Measurements from ENCODE around the gene IQSEC1.

IQSEC1 gene

DNA sequence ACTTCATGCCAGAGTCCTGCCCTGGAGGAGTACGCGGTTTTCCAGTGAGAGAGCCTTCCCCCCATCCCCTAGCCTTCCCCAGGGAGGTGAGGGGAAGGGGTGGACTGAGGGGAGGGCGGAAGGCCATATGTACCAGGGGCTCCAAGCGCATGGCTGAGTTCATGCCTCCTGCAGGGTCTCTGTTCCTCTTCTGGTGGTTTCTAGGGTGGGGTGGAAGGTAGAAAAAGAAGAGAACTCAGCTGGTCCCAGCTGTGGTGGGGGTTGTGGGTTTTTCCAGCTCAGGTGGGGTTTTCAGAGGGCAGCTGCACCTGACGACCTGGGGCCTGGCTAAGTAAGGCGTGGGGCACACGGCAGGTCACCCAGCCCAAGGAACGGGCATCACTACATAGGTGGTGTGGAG is 10.7 kb upstream of the IQSEC1 start:
- TF ChIP-seq, protein P1, sequence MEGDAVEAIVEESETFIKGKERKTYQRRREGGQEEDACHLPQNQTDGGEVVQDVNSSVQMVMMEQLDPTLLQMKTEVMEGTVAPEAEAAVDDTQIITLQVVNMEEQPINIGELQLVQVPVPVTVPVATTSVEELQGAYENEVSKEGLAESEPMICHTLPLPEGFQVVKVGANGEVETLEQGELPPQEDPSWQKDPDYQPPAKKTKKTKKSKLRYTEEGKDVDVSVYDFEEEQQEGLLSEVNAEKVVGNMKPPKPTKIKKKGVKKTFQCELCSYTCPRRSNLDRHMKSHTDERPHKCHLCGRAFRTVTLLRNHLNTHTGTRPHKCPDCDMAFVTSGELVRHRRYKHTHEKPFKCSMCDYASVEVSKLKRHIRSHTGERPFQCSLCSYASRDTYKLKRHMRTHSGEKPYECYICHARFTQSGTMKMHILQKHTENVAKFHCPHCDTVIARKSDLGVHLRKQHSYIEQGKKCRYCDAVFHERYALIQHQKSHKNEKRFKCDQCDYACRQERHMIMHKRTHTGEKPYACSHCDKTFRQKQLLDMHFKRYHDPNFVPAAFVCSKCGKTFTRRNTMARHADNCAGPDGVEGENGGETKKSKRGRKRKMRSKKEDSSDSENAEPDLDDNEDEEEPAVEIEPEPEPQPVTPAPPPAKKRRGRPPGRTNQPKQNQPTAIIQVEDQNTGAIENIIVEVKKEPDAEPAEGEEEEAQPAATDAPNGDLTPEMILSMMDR (conservative IDR thresholded peaks at IDR 0.05; ENCODE audit: low read depth, low read length) = no peak
- DNase-seq (ENCODE audit: low read depth) = no peak
- no peak overlapping the region for H3K4me3 ChIP-seq (ENCODE audit: low read length)

DNA sequence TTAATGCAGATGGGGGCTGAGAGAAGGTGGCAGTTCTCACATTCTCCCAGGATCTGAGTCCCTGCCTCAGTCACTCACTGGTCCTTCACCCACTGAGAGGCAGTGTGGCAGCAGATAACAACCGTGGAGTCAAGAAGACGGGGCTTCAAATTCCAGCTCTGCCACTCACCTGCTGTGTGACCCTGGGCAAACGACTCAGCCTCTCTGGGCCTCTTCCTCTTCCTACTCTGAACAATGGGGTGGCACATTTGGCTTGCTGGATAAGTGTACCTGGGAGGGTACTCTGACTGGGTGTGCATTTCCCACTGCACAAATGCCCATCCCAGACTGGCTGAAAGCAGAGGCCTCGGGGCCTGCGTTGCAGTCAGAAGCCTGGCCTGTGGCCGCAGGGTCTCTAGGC is 10.0 kb upstream of the IQSEC1 start:
- TF ChIP-seq, protein P1 (conservative IDR thresholded peaks at IDR 0.05; ENCODE audit: low read depth, low read length) = no peak
- no peak overlapping the region for H3K4me3 ChIP-seq (ENCODE audit: low read length)
- DNase-seq (ENCODE audit: low read depth) = no peak

DNA sequence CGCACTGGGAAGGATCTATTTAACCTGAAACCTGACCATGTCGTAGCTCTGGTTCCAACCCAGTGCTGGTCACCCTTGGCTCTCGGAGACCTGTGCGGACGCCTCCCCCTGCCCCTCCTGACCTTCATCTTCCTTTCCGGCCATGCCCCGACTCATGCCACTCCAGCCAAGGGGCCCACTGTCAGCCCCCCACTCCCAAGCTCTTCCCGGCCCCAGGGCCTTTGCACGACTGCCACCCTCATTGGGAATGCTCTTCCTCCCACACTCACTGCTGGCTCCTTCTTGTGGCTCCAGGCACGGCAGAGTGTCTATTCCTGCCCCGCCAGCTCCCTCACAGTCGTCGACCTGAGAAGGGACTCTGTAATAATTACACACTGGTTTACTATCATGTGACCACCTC is 9.4 kb upstream of the IQSEC1 start:
- DNase-seq (ENCODE audit: low read depth) = no peak
- no peak overlapping the region for H3K4me3 ChIP-seq (ENCODE audit: low read length)
- TF ChIP-seq, protein P1 (conservative IDR thresholded peaks at IDR 0.05; ENCODE audit: low read depth, low read length) = no peak

DNA sequence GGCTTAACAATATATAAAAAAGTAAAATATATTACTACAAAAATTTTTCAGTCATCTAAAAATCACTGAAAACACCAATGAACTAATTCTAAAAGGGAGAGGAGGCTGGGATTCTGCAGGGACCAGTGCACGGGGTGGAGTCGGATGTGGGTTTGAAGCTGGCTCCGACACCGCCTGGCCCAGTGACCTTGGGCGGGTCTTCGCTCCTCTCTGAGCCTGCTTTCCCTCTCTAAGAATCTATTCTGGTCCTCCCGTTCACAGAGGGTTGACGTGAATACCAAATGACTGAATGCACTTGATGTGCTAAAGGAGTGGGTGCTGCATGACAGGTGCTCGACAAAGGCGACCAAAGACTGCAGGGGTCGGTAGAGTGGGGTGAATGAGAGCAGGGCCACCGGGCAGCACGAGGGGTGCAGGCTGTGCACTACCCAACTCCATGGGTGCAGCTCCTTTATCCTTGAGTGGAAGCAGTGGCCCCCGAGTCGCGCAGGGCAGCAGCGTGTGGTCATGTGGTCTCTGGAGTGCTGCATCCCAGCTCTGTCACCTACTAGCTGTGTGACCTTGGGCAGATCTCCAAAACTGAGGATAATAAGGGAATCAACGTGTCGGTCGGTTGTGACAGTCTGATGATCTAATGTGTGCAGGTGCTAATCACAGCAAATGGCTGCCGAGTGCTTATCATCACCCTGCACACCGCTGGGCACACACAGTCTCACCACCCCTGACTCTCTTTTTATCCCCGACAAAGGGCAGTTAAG is 8.6 kb upstream of the IQSEC1 start:
- TF ChIP-seq, protein P1 (conservative IDR thresholded peaks at IDR 0.05; ENCODE audit: low read depth, low read length) = no peak
- H3K4me3 ChIP-seq (ENCODE audit: low read length) = no peak overlapping the region

DNA sequence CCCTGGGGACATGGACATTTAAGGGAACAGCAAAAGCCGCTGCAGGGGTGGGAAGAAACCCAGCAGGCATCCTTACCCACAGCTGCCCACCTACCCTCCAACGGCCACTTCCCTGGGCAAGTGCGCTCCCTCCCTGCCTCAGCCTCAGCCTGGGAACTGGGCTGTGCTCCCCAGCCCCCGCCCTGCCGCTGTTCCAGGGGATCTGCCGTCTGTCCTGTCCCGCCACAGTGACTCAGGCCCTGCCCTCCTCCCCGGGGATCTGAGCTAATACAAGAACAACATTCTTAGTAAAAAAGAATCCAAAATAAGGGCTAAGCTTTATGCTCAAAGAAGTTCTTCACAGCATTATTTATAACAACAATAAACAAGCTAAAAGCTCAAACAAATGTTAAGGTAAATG is 7.4 kb upstream of the IQSEC1 start:
- H3K4me3 ChIP-seq (ENCODE audit: low read length) = no peak overlapping the region
- DNase-seq (ENCODE audit: low read depth) = no peak
- TF ChIP-seq, protein P1 (conservative IDR thresholded peaks at IDR 0.05; ENCODE audit: low read depth, low read length) = no peak

More for the DNA sequence above, 8.6 kb upstream of the IQSEC1 start:
- no peak for DNase-seq (ENCODE audit: low read depth)

DNA sequence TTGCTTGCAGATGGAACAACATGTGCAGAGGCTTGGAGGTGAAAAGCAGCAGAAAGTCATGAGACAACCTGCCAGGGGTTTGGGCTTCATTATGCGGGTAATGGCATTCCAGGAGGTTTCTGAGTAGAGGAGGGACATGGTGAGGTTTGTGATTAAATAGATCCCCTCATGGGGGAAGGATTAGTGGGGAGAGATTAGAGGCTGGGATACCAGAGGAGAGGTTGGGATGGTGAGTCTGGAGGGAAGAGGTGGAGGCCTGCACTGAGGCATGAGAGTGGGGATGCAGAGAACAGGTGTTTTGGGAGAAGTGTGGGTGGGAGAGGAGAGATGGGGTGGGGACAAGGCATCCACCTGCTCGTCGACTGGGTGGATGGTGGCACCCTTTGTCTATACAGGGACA is 6.8 kb upstream of the IQSEC1 start:
- H3K4me3 ChIP-seq (ENCODE audit: low read length) = no peak overlapping the region
- no peak for DNase-seq (ENCODE audit: low read depth)
- TF ChIP-seq, protein P1 (conservative IDR thresholded peaks at IDR 0.05; ENCODE audit: low read depth, low read length) = no peak

DNA sequence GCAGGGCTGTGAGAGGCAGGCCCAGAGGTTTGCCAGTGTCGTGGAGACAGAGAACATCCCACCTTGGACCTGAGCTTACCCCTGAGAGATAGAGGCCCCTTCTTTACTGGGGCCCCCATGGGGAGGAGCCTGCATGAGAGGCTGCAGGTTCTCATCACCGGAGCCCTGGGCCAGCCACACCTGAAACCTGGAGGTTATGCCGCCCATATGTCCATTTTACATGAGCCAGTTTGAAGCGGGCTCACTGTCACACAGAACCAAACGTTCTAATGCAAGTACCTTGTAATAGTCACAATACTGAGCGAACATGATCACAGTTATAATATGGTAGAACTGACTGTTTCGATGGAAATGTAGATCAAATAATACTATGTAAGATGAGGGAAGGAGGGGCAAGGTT is 6.3 kb upstream of the IQSEC1 start:
- no peak overlapping the region for H3K4me3 ChIP-seq (ENCODE audit: low read length)
- DNase-seq (ENCODE audit: low read depth) = no peak
- TF ChIP-seq, protein P1 (conservative IDR thresholded peaks at IDR 0.05; ENCODE audit: low read depth, low read length) = no peak
